Activated CD8-positive, alpha-beta memory T cell treated with anti-CD3 and anti-CD28 coated beads, Interleukin-2, amount 50 U/mL, for 1 hour (primary cell): ENCODE results near the gene BIRC3.

ENCODE experiments used
- DNase-seq: peaks from one replicate; pipeline ENCODE4 v3.0.0-alpha.2; 2020; ENCODE audit errors: extremely low read depth

Gene BIRC3

GRCh38 chr11:102375720-102376399 is 58.6 kb downstream of the BIRC3 start:
- DNase-seq, result no peak

- no peak for DNase-seq
Observed at GRCh38 chr11:102377891-102378290, 60.6 kb downstream of the BIRC3 start.

- DNase-seq, result no peak
Observed at GRCh38 chr11:102378818-102379217, 61.5 kb downstream of the BIRC3 start.

- DNase-seq, result no peak
Observed at GRCh38 chr11:102382384-102382783, 65.1 kb downstream of the BIRC3 start.

GRCh38 chr11:102383839-102384238 is 66.6 kb downstream of the BIRC3 start:
- no peak for DNase-seq

GRCh38 chr11:102384419-102385079 is 67.3 kb downstream of the BIRC3 start:
- no peak for DNase-seq

GRCh38 chr11:102385085-102386007 is 68.1 kb downstream of the BIRC3 start:
- no peak for DNase-seq

GRCh38 chr11:102386136-102386734 is 69.0 kb downstream of the BIRC3 start:
- DNase-seq, result no peak

- DNase-seq, result no peak
Observed at GRCh38 chr11:102387043-102387781, 69.9 kb downstream of the BIRC3 start.
